HepG2 (cell line): ENCODE measurements around the gene MEIG1. TPM values are rescaled to one million over a fixed set of nuclear protein-coding genes. Genes with fewer than 3 reads are reported as not detected.

ENCODE experiments used
- CAMTA2 ChIP-seq: sonication (generic); formaldehyde crosslinking; IDR thresholded peaks from 2 replicates; pipeline ENCODE4 v1.4.0; 2020; ENCODE audit warnings: mild to moderate bottlenecking, missing genetic modification reagents, borderline replicate concordance
- FOXC1 ChIP-seq: sonication (generic); formaldehyde crosslinking; IDR thresholded peaks from 2 replicates; pipeline ENCODE4 v1.8.0; 2022; ENCODE audit warnings: mild to moderate bottlenecking, missing genetic modification reagents, borderline replicate concordance
- GABPA ChIP-seq, 2 experiments: IDR thresholded peaks; 2 replicates each; pipeline ENCODE4 v1.6.1; 2011 to 2016; ENCODE audit warnings: low read depth in 2 of 2, low read length in 1 of 2, missing biosample characterization in 1 of 2, missing genetic modification characterization in 1 of 2
- IRF2 ChIP-seq: IDR thresholded peaks from 2 replicates; pipeline ENCODE4 v1.6.1; 2018; ENCODE audit warnings: missing genetic modification reagents, missing compliant biosample characterization
- MAFK ChIP-seq, 2 experiments: IDR thresholded peaks in 1 of 2; conservative IDR thresholded peaks in 1 of 2; 2 replicates each; pipeline ENCODE4 v1.6.1; 2011; ENCODE audit warnings: improper control_type of control experiment in 2 of 2, low read length in 2 of 2
- PHF8 ChIP-seq: sonication (generic); formaldehyde crosslinking; IDR thresholded peaks from 2 replicates; pipeline ENCODE4 v1.5.0; 2020; ENCODE audit warnings: missing genetic modification reagents
- RARA ChIP-seq: IDR thresholded peaks from 2 replicates; pipeline ENCODE4 v1.6.1; 2016; ENCODE audit warnings: missing genetic modification reagents, missing compliant biosample characterization
- SCMH1 ChIP-seq: sonication (generic); formaldehyde crosslinking; IDR thresholded peaks from 2 replicates; pipeline ENCODE4 v1.9.0; 2021; ENCODE audit warnings: missing genetic modification reagents, mild to moderate bottlenecking, borderline replicate concordance
- SRY ChIP-seq: sonication (generic); formaldehyde crosslinking; IDR thresholded peaks from 2 replicates; pipeline ENCODE4 v1.8.0; 2022; ENCODE audit warnings: mild to moderate bottlenecking, missing genetic modification reagents
- ZFP1 ChIP-seq: IDR thresholded peaks from 2 replicates; pipeline ENCODE4 v1.6.1; 2016
- ZNF331 ChIP-seq: sonication (generic); formaldehyde crosslinking; IDR thresholded peaks from 2 replicates; pipeline ENCODE4 v1.4.0; 2020; ENCODE audit warnings: missing genetic modification reagents
- ZNF496 ChIP-seq: sonication (generic); formaldehyde crosslinking; IDR thresholded peaks from 2 replicates; pipeline ENCODE4 v1.8.1; 2023; ENCODE audit warnings: mild to moderate bottlenecking, moderate library complexity, missing genetic modification reagents; ENCODE audit not compliant: insufficient replicate concordance
- ZNF629 ChIP-seq: sonication (generic); formaldehyde crosslinking; conservative IDR thresholded peaks from 2 replicates; pipeline ENCODE4 v1.5.0; 2020; ENCODE audit warnings: missing genetic modification reagents
- ZNF75D ChIP-seq: sonication (generic); formaldehyde crosslinking; IDR thresholded peaks from 2 replicates; pipeline ENCODE4 v1.8.1; 2023; ENCODE audit warnings: missing genetic modification reagents, mild to moderate bottlenecking, borderline replicate concordance
- ZSCAN31 ChIP-seq: sonication (generic); formaldehyde crosslinking; IDR thresholded peaks from 2 replicates; pipeline ENCODE4 v1.5.0; 2020; ENCODE audit warnings: low read depth, mild to moderate bottlenecking, missing genetic modification reagents
- ZSCAN9 ChIP-seq: IDR thresholded peaks from 2 replicates; pipeline ENCODE4 v1.6.1; 2016; ENCODE audit warnings: borderline replicate concordance
- polyA plus RNA-seq, 8 experiments: library from polyadenylated mRNA; depleted of rRNA in 3 of 8; stranded (reverse) in 7 of 8; unstranded in 1 of 8; fragments of >200 nt; fragmentation: Illumina TruSeq in 4 of 8; extraction: Trizol in 4 of 8; gene quantifications; 2 replicates each; pipeline versions ENCODE4 v1.2.1 to v1.2.3, GENCODE V29; 2011 to 2016; ENCODE audit warnings: low read depth in 4 of 8, missing spikeins in 1 of 8, mixed read lengths in 1 of 8; ENCODE audit not compliant: insufficient read depth in 1 of 8
- total RNA-seq, 5 experiments: library from RNA; depleted of rRNA; stranded (reverse); fragments of >200 nt; fragmentation: Illumina TruSeq; extraction: Trizol; gene quantifications; 2 replicates each; pipeline ENCODE4 v1.2.3, GENCODE V29; 2016; ENCODE audit warnings: low read depth in 1 of 5
- TF ChIP-seq, protein P1 (sequence below): sonication (generic); formaldehyde crosslinking; IDR thresholded peaks from 2 replicates; pipeline ENCODE4 v1.4.0; 2020; ENCODE audit warnings: missing genetic modification reagents, borderline replicate concordance
- TF ChIP-seq, protein P2 (sequence below): sonication (generic); formaldehyde crosslinking; IDR thresholded peaks from 2 replicates; pipeline ENCODE4 v1.4.0; 2020; ENCODE audit warnings: missing genetic modification reagents
- TF ChIP-seq, protein P3 (sequence below): sonication (generic); formaldehyde crosslinking; IDR thresholded peaks from 2 replicates; pipeline ENCODE4 v1.5.1; 2020; ENCODE audit warnings: mild to moderate bottlenecking, moderate library complexity, missing genetic modification reagents
- TF ChIP-seq, protein P4 (sequence below): IDR thresholded peaks from 2 replicates; pipeline ENCODE4 v1.6.1; 2016

The MEIG1 gene
- total and polyA plus RNA-seq, 2 of the 13 experiments (the other 11 are each of a cell fraction or from before 2014, with no cell fraction given): not detected

DNA sequence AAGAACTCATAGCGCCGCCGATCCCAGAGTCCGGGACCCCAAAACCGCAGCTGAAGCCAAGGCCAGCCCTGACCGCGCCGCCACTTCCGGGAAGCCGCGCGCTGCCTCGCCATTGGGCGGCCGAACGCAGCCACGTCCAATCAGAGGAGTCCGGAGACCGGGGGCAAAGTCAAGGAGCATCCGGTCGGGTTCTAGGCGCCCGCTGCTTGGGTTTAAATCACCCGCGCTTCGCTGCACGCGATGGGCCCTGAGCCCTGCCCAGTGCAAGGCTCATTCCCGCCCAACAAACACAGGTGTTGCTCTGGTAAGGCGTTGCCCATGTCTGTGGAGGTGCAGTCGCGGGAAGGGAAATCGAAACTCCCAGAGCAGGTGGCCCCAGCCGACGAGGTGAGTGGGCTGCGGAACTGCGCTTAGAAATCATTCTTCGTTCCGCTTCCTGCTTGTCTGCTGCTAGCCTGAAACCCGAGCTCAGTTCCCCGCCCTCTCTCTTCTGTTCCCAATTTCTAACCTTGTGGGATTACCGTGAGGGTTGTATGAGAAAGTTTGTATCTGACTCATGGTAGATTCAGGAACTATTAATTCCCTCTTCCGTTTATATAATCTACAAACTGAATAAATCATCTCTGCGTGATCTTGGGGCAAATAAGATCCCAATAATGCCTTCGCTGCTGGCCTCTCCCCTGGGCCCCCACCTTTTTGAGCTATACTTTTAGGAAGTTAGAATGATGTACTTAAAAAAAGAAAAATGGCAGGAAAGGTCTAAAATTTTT is 5.0 kb upstream of the MEIG1 start, which contains the start of gene DCLRE1C (continued):
- no peak for TF ChIP-seq ZFP1 (CRISPR knock-in tag)
- peak; percentile 93 for TF ChIP-seq IRF2 (CRISPR knock-in tag)
- TF ChIP-seq, protein P1, sequence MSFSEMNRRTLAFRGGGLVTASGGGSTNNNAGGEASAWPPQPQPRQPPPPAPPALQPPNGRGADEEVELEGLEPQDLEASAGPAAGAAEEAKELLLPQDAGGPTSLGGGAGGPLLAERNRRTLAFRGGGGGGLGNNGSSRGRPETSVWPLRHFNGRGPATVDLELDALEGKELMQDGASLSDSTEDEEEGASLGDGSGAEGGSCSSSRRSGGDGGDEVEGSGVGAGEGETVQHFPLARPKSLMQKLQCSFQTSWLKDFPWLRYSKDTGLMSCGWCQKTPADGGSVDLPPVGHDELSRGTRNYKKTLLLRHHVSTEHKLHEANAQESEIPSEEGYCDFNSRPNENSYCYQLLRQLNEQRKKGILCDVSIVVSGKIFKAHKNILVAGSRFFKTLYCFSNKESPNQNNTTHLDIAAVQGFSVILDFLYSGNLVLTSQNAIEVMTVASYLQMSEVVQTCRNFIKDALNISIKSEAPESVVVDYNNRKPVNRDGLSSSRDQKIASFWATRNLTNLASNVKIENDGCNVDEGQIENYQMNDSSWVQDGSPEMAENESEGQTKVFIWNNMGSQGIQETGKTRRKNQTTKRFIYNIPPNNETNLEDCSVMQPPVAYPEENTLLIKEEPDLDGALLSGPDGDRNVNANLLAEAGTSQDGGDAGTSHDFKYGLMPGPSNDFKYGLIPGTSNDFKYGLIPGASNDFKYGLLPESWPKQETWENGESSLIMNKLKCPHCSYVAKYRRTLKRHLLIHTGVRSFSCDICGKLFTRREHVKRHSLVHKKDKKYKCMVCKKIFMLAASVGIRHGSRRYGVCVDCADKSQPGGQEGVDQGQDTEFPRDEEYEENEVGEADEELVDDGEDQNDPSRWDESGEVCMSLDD: peak; percentile 93; the same call in 1 of the 2 replicates
- peak; percentile 69 for TF ChIP-seq GABPA (IDR thresholded peaks at IDR 0.05; ENCODE audit: low read depth, low read length)
- TF ChIP-seq GABPA (CRISPR knock-in tag; IDR thresholded peaks at IDR 0.05; ENCODE audit: low read depth): peak; percentile 91
- no peak for TF ChIP-seq MAFK (conservative IDR thresholded peaks at IDR 0.05 in 1 of 2, IDR thresholded peaks at IDR 0.05 in 1 of 2; ENCODE audit: low read length in 2 of 2)
- TF ChIP-seq SRY (CRISPR knock-in tag): no peak; the same call in none of the 2 replicates
- peak; percentile 52; the same call in 1 of the 2 replicates for TF ChIP-seq ZNF331
- TF ChIP-seq ZNF629 (CRISPR knock-in tag): no peak; the same call in 1 of the 2 replicates
- TF ChIP-seq, protein P2, sequence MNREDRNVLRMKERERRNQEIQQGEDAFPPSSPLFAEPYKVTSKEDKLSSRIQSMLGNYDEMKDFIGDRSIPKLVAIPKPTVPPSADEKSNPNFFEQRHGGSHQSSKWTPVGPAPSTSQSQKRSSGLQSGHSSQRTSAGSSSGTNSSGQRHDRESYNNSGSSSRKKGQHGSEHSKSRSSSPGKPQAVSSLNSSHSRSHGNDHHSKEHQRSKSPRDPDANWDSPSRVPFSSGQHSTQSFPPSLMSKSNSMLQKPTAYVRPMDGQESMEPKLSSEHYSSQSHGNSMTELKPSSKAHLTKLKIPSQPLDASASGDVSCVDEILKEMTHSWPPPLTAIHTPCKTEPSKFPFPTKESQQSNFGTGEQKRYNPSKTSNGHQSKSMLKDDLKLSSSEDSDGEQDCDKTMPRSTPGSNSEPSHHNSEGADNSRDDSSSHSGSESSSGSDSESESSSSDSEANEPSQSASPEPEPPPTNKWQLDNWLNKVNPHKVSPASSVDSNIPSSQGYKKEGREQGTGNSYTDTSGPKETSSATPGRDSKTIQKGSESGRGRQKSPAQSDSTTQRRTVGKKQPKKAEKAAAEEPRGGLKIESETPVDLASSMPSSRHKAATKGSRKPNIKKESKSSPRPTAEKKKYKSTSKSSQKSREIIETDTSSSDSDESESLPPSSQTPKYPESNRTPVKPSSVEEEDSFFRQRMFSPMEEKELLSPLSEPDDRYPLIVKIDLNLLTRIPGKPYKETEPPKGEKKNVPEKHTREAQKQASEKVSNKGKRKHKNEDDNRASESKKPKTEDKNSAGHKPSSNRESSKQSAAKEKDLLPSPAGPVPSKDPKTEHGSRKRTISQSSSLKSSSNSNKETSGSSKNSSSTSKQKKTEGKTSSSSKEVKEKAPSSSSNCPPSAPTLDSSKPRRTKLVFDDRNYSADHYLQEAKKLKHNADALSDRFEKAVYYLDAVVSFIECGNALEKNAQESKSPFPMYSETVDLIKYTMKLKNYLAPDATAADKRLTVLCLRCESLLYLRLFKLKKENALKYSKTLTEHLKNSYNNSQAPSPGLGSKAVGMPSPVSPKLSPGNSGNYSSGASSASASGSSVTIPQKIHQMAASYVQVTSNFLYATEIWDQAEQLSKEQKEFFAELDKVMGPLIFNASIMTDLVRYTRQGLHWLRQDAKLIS (CRISPR knock-in tag): no peak
- peak; percentile 60 for TF ChIP-seq RARA (CRISPR knock-in tag)
- peak; percentile 96 for TF ChIP-seq ZSCAN9 (CRISPR knock-in tag)
- TF ChIP-seq, protein P3, sequence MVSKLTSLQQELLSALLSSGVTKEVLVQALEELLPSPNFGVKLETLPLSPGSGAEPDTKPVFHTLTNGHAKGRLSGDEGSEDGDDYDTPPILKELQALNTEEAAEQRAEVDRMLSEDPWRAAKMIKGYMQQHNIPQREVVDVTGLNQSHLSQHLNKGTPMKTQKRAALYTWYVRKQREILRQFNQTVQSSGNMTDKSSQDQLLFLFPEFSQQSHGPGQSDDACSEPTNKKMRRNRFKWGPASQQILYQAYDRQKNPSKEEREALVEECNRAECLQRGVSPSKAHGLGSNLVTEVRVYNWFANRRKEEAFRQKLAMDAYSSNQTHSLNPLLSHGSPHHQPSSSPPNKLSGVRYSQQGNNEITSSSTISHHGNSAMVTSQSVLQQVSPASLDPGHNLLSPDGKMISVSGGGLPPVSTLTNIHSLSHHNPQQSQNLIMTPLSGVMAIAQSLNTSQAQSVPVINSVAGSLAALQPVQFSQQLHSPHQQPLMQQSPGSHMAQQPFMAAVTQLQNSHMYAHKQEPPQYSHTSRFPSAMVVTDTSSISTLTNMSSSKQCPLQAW (CRISPR knock-in tag): 0 out of 2 replicates have a peak, but pooled peaks have one; percentile 23
- peak; percentile 27; the same call in 1 of the 2 replicates for TF ChIP-seq ZSCAN31 (CRISPR knock-in tag)
- TF ChIP-seq FOXC1 (CRISPR knock-in tag): peak; percentile 97
- peak; percentile 86 for TF ChIP-seq PHF8
- no peak for TF ChIP-seq ZNF75D (CRISPR knock-in tag)
- no peak for TF ChIP-seq SCMH1 (CRISPR knock-in tag)
- TF ChIP-seq, protein P4, sequence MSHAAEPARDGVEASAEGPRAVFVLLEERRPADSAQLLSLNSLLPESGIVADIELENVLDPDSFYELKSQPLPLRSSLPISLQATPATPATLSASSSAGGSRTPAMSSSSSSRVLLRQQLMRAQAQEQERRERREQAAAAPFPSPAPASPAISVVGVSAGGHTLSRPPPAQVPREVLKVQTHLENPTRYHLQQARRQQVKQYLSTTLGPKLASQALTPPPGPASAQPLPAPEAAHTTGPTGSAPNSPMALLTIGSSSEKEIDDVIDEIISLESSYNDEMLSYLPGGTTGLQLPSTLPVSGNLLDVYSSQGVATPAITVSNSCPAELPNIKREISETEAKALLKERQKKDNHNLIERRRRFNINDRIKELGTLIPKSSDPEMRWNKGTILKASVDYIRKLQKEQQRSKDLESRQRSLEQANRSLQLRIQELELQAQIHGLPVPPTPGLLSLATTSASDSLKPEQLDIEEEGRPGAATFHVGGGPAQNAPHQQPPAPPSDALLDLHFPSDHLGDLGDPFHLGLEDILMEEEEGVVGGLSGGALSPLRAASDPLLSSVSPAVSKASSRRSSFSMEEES: peak; percentile 75
- TF ChIP-seq CAMTA2: no peak
- TF ChIP-seq ZNF496 (CRISPR knock-in tag): peak; percentile 66
